SW480 (cell line): Measurements from ENCODE around the gene ANO6.
"Not testable (repeated sequence)": the region's sequence is repeated elsewhere in the genome, so short reads cannot be mapped to it uniquely, and the experiment has no call there.

Experiments
- DNase-seq: peaks from one replicate; pipeline ENCODE4 v3.0.0-alpha.2; 2016; ENCODE audit warnings: low spot score

Gene ANO6

GRCh38 chr12:45236383-45236782 lies 20.5 kb downstream of the ANO6 start:
- not testable (repeated sequence) for DNase-seq

- no peak for DNase-seq
These were observed 26.3 kb downstream of the ANO6 start for GRCh38 chr12:45242180-45242579.

- DNase-seq = no peak
These were observed 28.1 kb downstream of the ANO6 start for GRCh38 chr12:45243963-45244362.

GRCh38 chr12:45244561-45245343 lies 28.9 kb downstream of the ANO6 start:
- no peak for DNase-seq

GRCh38 chr12:45246236-45246635 lies 30.3 kb downstream of the ANO6 start:
- DNase-seq = no peak

GRCh38 chr12:45247589-45247988 lies 31.7 kb downstream of the ANO6 start:
- no peak for DNase-seq

- no peak for DNase-seq
These were observed 32.2 kb downstream of the ANO6 start for GRCh38 chr12:45248095-45248494.

GRCh38 chr12:45254254-45254653 lies 38.4 kb downstream of the ANO6 start:
- DNase-seq = no peak

GRCh38 chr12:45256721-45257120 lies 40.8 kb downstream of the ANO6 start:
- no peak for DNase-seq

- DNase-seq = no peak
These were observed 41.5 kb downstream of the ANO6 start for GRCh38 chr12:45257185-45257930.

GRCh38 chr12:45259675-45260074 lies 43.8 kb downstream of the ANO6 start:
- no peak for DNase-seq

- DNase-seq = no peak
These were observed 44.4 kb downstream of the ANO6 start for GRCh38 chr12:45260104-45260815.

GRCh38 chr12:45260854-45261253 lies 45.0 kb downstream of the ANO6 start:
- no peak for DNase-seq

- not testable (repeated sequence) for DNase-seq
These were observed 46.3 kb downstream of the ANO6 start for GRCh38 chr12:45262185-45262584.

- DNase-seq = no peak
These were observed 47.7 kb downstream of the ANO6 start for GRCh38 chr12:45263587-45263986.

- DNase-seq = peak; percentile 19
These were observed 52.9 kb downstream of the ANO6 start for GRCh38 chr12:45268672-45269411.

GRCh38 chr12:45269412-45269751 lies 53.5 kb downstream of the ANO6 start:
- DNase-seq = no peak

- DNase-seq = no peak
These were observed 55.1 kb downstream of the ANO6 start for GRCh38 chr12:45270951-45271350.

GRCh38 chr12:45273717-45274271 lies 57.9 kb downstream of the ANO6 start:
- DNase-seq = peak; percentile 75

- no peak for DNase-seq
These were observed 60.4 kb downstream of the ANO6 start for GRCh38 chr12:45276154-45276755.

- no peak for DNase-seq
These were observed 62.6 kb downstream of the ANO6 start for GRCh38 chr12:45278447-45278846.
